ENCODE results near the gene AK5.

AK5 gene

DNA sequence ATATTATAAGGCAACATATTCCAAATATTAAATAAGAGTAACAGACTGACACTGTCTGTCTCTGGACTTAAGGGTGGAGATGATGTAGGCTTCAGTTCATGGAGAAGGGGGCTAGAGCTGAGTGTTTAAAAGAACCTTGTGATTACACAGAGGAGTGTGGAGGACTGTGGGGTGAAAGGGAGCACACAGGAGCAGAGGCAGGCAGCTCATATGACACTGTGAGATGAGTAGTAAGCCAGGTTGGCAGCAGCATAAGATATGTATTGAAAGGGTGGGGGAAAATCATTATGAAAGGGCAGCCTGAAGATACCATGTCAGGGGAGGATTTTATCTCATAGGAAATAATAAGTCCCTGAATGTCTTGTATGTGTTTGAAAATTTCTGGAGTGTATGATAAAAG lies 104.5 kb downstream of the AK5 start:
- TF ChIP-seq TAF1 (IDR thresholded peaks at IDR 0.05; ENCODE audit: borderline replicate concordance, insufficient read depth, low read length) (no peak), SIN3A (IDR thresholded peaks at IDR 0.05; ENCODE audit: borderline replicate concordance, insufficient read depth, low read length) (no peak), POLR2AphosphoS5 (IDR thresholded peaks at IDR 0.05; ENCODE audit: low read depth, low read length) (no peak), FOXP2 (optimal IDR thresholded peaks at IDR 0.05; ENCODE audit: borderline replicate concordance, extremely low read depth, extremely low read length, insufficient read depth) (no peak)
- TF ChIP-seq, protein P1, sequence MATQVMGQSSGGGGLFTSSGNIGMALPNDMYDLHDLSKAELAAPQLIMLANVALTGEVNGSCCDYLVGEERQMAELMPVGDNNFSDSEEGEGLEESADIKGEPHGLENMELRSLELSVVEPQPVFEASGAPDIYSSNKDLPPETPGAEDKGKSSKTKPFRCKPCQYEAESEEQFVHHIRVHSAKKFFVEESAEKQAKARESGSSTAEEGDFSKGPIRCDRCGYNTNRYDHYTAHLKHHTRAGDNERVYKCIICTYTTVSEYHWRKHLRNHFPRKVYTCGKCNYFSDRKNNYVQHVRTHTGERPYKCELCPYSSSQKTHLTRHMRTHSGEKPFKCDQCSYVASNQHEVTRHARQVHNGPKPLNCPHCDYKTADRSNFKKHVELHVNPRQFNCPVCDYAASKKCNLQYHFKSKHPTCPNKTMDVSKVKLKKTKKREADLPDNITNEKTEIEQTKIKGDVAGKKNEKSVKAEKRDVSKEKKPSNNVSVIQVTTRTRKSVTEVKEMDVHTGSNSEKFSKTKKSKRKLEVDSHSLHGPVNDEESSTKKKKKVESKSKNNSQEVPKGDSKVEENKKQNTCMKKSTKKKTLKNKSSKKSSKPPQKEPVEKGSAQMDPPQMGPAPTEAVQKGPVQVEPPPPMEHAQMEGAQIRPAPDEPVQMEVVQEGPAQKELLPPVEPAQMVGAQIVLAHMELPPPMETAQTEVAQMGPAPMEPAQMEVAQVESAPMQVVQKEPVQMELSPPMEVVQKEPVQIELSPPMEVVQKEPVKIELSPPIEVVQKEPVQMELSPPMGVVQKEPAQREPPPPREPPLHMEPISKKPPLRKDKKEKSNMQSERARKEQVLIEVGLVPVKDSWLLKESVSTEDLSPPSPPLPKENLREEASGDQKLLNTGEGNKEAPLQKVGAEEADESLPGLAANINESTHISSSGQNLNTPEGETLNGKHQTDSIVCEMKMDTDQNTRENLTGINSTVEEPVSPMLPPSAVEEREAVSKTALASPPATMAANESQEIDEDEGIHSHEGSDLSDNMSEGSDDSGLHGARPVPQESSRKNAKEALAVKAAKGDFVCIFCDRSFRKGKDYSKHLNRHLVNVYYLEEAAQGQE (IDR thresholded peaks at IDR 0.05; ENCODE audit: insufficient read depth in 1 of 2, low read depth in 2 of 2, low read length in 2 of 2): no peak

DNA sequence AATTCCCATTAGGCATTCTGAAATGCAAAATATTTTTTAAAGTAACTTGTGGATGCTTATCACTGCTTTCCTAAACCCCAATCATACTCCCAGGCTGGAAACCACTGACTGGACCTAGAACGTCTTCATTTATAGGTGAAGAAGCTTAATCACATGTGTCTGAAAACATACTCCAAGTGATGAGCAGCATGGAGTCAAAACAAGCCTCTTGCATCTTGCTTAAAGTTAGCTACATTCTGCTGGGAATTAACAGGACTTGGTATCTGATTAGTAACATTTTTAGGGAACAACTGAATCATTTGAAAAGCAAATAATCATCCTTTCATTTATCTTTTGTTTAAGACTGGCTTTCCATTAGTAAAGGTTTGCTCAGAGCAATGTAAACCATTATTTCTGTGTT lies 105.7 kb downstream of the AK5 start:
- TF ChIP-seq TAF1 (IDR thresholded peaks at IDR 0.05; ENCODE audit: borderline replicate concordance, insufficient read depth, low read length): no peak
- TF ChIP-seq, protein P1 (IDR thresholded peaks at IDR 0.05; ENCODE audit: insufficient read depth in 1 of 2, low read depth in 2 of 2, low read length in 2 of 2): no peak
- TF ChIP-seq FOXP2 (optimal IDR thresholded peaks at IDR 0.05; ENCODE audit: borderline replicate concordance, extremely low read depth, extremely low read length, insufficient read depth): no peak
- TF ChIP-seq SIN3A (IDR thresholded peaks at IDR 0.05; ENCODE audit: borderline replicate concordance, insufficient read depth, low read length): no peak
- no peak for TF ChIP-seq POLR2AphosphoS5 (IDR thresholded peaks at IDR 0.05; ENCODE audit: low read depth, low read length)

DNA sequence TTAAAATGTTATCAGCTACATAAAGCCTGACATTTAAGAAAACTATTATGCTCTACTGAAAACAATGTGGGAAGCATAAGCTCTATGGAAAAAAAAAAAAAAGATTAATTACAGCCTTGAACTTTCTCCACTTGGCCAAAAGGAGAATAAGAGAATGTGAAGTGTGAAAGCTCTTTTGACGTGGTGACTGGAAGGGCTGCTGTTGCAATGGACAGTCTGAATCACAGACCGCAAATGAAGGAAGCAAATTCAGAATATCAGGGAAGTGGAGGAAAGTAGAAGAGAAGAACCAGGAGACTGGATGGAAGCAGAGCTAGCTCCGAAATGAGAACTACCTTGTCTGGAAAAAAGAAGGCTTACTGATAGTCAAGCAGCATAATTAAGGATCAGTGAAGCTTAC lies 106.8 kb downstream of the AK5 start:
- TF ChIP-seq, protein P1 (IDR thresholded peaks at IDR 0.05; ENCODE audit: insufficient read depth in 1 of 2, low read depth in 2 of 2, low read length in 2 of 2): no peak
- no peak for TF ChIP-seq FOXP2 (optimal IDR thresholded peaks at IDR 0.05; ENCODE audit: borderline replicate concordance, extremely low read depth, extremely low read length, insufficient read depth)
- TF ChIP-seq POLR2AphosphoS5 (IDR thresholded peaks at IDR 0.05; ENCODE audit: low read depth, low read length): no peak
- TF ChIP-seq TAF1 (IDR thresholded peaks at IDR 0.05; ENCODE audit: borderline replicate concordance, insufficient read depth, low read length): no peak
- no peak for TF ChIP-seq SIN3A (IDR thresholded peaks at IDR 0.05; ENCODE audit: borderline replicate concordance, insufficient read depth, low read length)

DNA sequence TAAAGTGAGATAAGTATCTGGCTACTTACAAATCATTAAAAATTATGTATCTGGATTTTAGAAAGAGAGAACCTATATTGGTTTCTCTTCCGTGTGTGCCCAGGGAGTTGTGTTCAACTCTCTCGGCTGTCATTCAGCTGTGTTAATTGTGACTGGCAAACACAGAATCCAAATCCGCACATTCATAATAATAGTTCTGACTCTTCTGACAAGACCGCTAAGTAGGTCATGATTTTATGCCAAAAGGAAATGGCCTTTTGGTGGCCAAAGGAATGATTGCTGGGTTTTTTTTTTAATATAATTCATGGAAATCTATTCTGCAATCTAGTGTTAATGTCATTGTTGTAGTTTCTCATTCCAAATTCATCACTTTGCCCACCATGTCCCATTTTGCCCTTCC lies 110.7 kb downstream of the AK5 start:
- TF ChIP-seq FOXP2 (optimal IDR thresholded peaks at IDR 0.05; ENCODE audit: borderline replicate concordance, extremely low read depth, extremely low read length, insufficient read depth) (no peak), TAF1 (IDR thresholded peaks at IDR 0.05; ENCODE audit: borderline replicate concordance, insufficient read depth, low read length) (no peak), POLR2AphosphoS5 (IDR thresholded peaks at IDR 0.05; ENCODE audit: low read depth, low read length) (no peak), SIN3A (IDR thresholded peaks at IDR 0.05; ENCODE audit: borderline replicate concordance, insufficient read depth, low read length) (no peak)
- TF ChIP-seq, protein P1 (IDR thresholded peaks at IDR 0.05; ENCODE audit: insufficient read depth in 1 of 2, low read depth in 2 of 2, low read length in 2 of 2): no peak

DNA sequence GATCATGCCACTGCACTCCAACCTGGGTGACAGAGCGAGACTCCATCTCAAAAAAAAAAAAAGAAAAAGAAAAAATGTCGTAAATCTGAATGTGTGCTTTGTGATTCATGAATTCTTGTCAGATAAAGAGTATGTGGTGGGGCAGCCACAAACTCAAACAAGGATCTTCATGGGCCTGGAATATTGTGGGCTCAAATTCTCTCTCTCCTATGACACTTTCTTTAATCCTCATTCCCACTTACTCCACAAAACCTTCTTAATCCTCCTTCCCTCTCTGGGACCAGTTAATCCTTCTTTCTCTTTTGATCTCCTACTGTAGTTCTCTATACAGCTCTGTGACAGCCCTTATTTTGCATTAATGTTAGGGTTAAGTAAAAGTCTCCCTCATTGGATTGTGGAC lies 112.3 kb downstream of the AK5 start:
- TF ChIP-seq TAF1 (IDR thresholded peaks at IDR 0.05; ENCODE audit: borderline replicate concordance, insufficient read depth, low read length): no peak
- TF ChIP-seq, protein P1 (IDR thresholded peaks at IDR 0.05; ENCODE audit: insufficient read depth in 1 of 2, low read depth in 2 of 2, low read length in 2 of 2): no peak
- TF ChIP-seq POLR2AphosphoS5 (IDR thresholded peaks at IDR 0.05; ENCODE audit: low read depth, low read length): no peak
- no peak for TF ChIP-seq SIN3A (IDR thresholded peaks at IDR 0.05; ENCODE audit: borderline replicate concordance, insufficient read depth, low read length)
- no peak for TF ChIP-seq FOXP2 (optimal IDR thresholded peaks at IDR 0.05; ENCODE audit: borderline replicate concordance, extremely low read depth, extremely low read length, insufficient read depth)
